Measurements from ENCODE around the gene RNU6-9. TPM values are rescaled to one million over a fixed set of nuclear protein-coding genes. Genes with fewer than 3 reads are reported as not detected.
A peak's percentile ranks its signal among the peaks of the same experiment; 100 is the strongest.

RNU6-9 gene
- total and polyA plus RNA-seq, 2 of the 13 experiments (the other 11 are each of a cell fraction or from before 2014, with no cell fraction given): under 0.01 TPM; not detected in 1

GRCh38 chr19:927351-927779, 34.1 kb downstream of the RNU6-9 start (continued):
- TF ChIP-seq PAXIP1 (CRISPR knock-in tag; conservative IDR thresholded peaks at IDR 0.05): 0 out of 2 replicates have a peak, but pooled peaks have one; percentile 21
- TF ChIP-seq ZNF143 (CRISPR knock-in tag; IDR thresholded peaks at IDR 0.05): no peak
- TF ChIP-seq ZNF326 (CRISPR knock-in tag; IDR thresholded peaks at IDR 0.05; ENCODE audit: borderline replicate concordance): no peak
- peak; percentile 13 for TF ChIP-seq PATZ1 (CRISPR knock-in tag; IDR thresholded peaks at IDR 0.05)
- TF ChIP-seq ZNF275 (CRISPR knock-in tag; IDR thresholded peaks at IDR 0.05; ENCODE audit: borderline replicate concordance): no peak
- TF ChIP-seq SIN3A (IDR thresholded peaks at IDR 0.05; ENCODE audit: borderline replicate concordance, low read depth, low read length): no peak
- no peak for TF ChIP-seq HNRNPUL1 (IDR thresholded peaks at IDR 0.05; ENCODE audit: low read depth, low read length)
- no peak for TF ChIP-seq ZNF484 (CRISPR knock-in tag; IDR thresholded peaks at IDR 0.05; ENCODE audit: borderline replicate concordance, low read depth)
- no peak for TF ChIP-seq ZSCAN12 (CRISPR knock-in tag; IDR thresholded peaks at IDR 0.05)

Measured in HepG2 (cell line).